ENCODE measurements around the gene SLC37A2.
"Not testable (repeated sequence)": the region's sequence is repeated elsewhere in the genome, so short reads cannot be mapped to it uniquely, and the experiment has no call there.

Gene SLC37A2

GRCh38 chr11:125055107-125055715, 7.9 kb upstream of the SLC37A2 start:
- Histone ChIP-seq H3K4me3 (ENCODE audit: low read length) (no peak overlapping the region), H3K9me3 (ENCODE audit: control insufficient read depth, insufficient read depth, low read length) (no peaks in the 10 kb centered on the region), H4K20me1 (ENCODE audit: control insufficient read depth, insufficient read depth, low read depth, low read length) (no peaks in the 10 kb centered on the region), H3K27me3 (ENCODE audit: control insufficient read depth, low read length) (peaks cover 1% of the 10 kb centered on the region), H3K79me2 (ENCODE audit: control insufficient read depth, low read length) (no peaks in the 10 kb centered on the region), H3K27ac (ENCODE audit: low read depth, low read length) (no peak overlapping the region), H3K4me2 (ENCODE audit: low read length) (no peak overlapping the region), H3K4me1 (ENCODE audit: control insufficient read depth, low read length) (no peaks in the 10 kb centered on the region), H3F3A (ENCODE audit: control insufficient read depth, insufficient read depth) (no peaks in the 10 kb centered on the region), H3K9me2 (replicated peaks; ENCODE audit: control insufficient read depth, low read length) (no peaks in the 10 kb centered on the region), H3K36me3 (ENCODE audit: control insufficient read depth, low read length) (no peaks in the 10 kb centered on the region)
- TF ChIP-seq EZH2phosphoT487 (IDR thresholded peaks at IDR 0.05; ENCODE audit: borderline replicate concordance, low read length) (no peak), CTCF (IDR thresholded peaks at IDR 0.05; ENCODE audit: low read depth, low read length, poor library complexity, severe bottlenecking) (no peak)

- H3K9me3 ChIP-seq (ENCODE audit: control insufficient read depth, insufficient read depth, low read length); H3K36me3 ChIP-seq (ENCODE audit: control insufficient read depth, low read length); H3K79me2 ChIP-seq (ENCODE audit: control insufficient read depth, low read length); H3K4me3 ChIP-seq (ENCODE audit: low read length); H3K27ac ChIP-seq (ENCODE audit: low read depth, low read length); H3F3A ChIP-seq (ENCODE audit: control insufficient read depth, insufficient read depth); H3K4me1 ChIP-seq (ENCODE audit: control insufficient read depth, low read length); H3K27me3 ChIP-seq (ENCODE audit: control insufficient read depth, low read length); H3K9me2 ChIP-seq (replicated peaks; ENCODE audit: control insufficient read depth, low read length); H3K4me2 ChIP-seq (ENCODE audit: low read length); H4K20me1 ChIP-seq (ENCODE audit: control insufficient read depth, insufficient read depth, low read depth, low read length): not testable (repeated sequence)
Observed at GRCh38 chr11:125056111-125056510, 7.0 kb upstream of the SLC37A2 start.

- Histone ChIP-seq H3F3A (ENCODE audit: control insufficient read depth, insufficient read depth) (no peaks in the 10 kb centered on the region), H3K4me2 (ENCODE audit: low read length) (no peak overlapping the region), H3K4me1 (ENCODE audit: control insufficient read depth, low read length) (no peaks in the 10 kb centered on the region), H3K9me3 (ENCODE audit: control insufficient read depth, insufficient read depth, low read length) (no peaks in the 10 kb centered on the region), H3K27me3 (ENCODE audit: control insufficient read depth, low read length) (peaks cover 18% of the 10 kb centered on the region), H4K20me1 (ENCODE audit: control insufficient read depth, insufficient read depth, low read depth, low read length) (no peaks in the 10 kb centered on the region), H3K4me3 (ENCODE audit: low read length) (no peak overlapping the region), H3K79me2 (ENCODE audit: control insufficient read depth, low read length) (no peaks in the 10 kb centered on the region), H3K27ac (ENCODE audit: low read depth, low read length) (no peak overlapping the region), H3K36me3 (ENCODE audit: control insufficient read depth, low read length) (no peaks in the 10 kb centered on the region), H3K9me2 (replicated peaks; ENCODE audit: control insufficient read depth, low read length) (no peaks in the 10 kb centered on the region)
- no peak for TF ChIP-seq EZH2phosphoT487 (IDR thresholded peaks at IDR 0.05; ENCODE audit: borderline replicate concordance, low read length)
- no peak for TF ChIP-seq CTCF (IDR thresholded peaks at IDR 0.05; ENCODE audit: low read depth, low read length, poor library complexity, severe bottlenecking)
Observed at GRCh38 chr11:125056931-125057692, 6.0 kb upstream of the SLC37A2 start.

- no peak overlapping the region for H3K27ac ChIP-seq (ENCODE audit: low read depth, low read length)
- TF ChIP-seq CTCF (IDR thresholded peaks at IDR 0.05; ENCODE audit: low read depth, low read length, poor library complexity, severe bottlenecking): no peak
- TF ChIP-seq EZH2phosphoT487 (IDR thresholded peaks at IDR 0.05; ENCODE audit: borderline replicate concordance, low read length): no peak
- peaks cover 23% of the 10 kb centered on the region for H3K27me3 ChIP-seq (ENCODE audit: control insufficient read depth, low read length)
- H3K79me2 ChIP-seq (ENCODE audit: control insufficient read depth, low read length): no peaks in the 10 kb centered on the region
- no peaks in the 10 kb centered on the region for H4K20me1 ChIP-seq (ENCODE audit: control insufficient read depth, insufficient read depth, low read depth, low read length)
- no peaks in the 10 kb centered on the region for H3K4me1 ChIP-seq (ENCODE audit: control insufficient read depth, low read length)
- H3K9me3 ChIP-seq (ENCODE audit: control insufficient read depth, insufficient read depth, low read length): no peaks in the 10 kb centered on the region
- H3K36me3 ChIP-seq (ENCODE audit: control insufficient read depth, low read length): no peaks in the 10 kb centered on the region
- no peak overlapping the region for H3K4me2 ChIP-seq (ENCODE audit: low read length)
- no peak overlapping the region for H3K4me3 ChIP-seq (ENCODE audit: low read length)
- H3F3A ChIP-seq (ENCODE audit: control insufficient read depth, insufficient read depth): no peaks in the 10 kb centered on the region
- no peaks in the 10 kb centered on the region for H3K9me2 ChIP-seq (replicated peaks; ENCODE audit: control insufficient read depth, low read length)
Observed at GRCh38 chr11:125057693-125058016, 5.5 kb upstream of the SLC37A2 start.
